Measurements from ENCODE around the gene SAA1. TPM values are rescaled to one million over a fixed set of nuclear protein-coding genes. Genes with fewer than 3 reads are reported as not detected.

Gene SAA1
- total RNA-seq, 1 donor from 2014 or later = not detected

GRCh38 chr11:18315893-18316292, 49.8 kb downstream of the SAA1 start:
- H3K36me3 ChIP-seq = no peaks in the 10 kb centered on the region
- H3K9me3 Mint-ChIP-seq = no peaks in the 10 kb centered on the region
- peaks cover 7% of the 10 kb centered on the region for H4K20me1 ChIP-seq (ENCODE audit: low read depth)
- no peak overlapping the region for H3K27ac Mint-ChIP-seq
- no peaks in the 10 kb centered on the region for H3K4me1 ChIP-seq
- no peaks in the 10 kb centered on the region for H3K27me3 ChIP-seq
- H3K36me3 Mint-ChIP-seq = peaks cover 5% of the 10 kb centered on the region
- no peaks in the 10 kb centered on the region for H3F3A ChIP-seq (ENCODE audit: low read depth)
- no peak overlapping the region for H3K27ac ChIP-seq
- H3K4me2 ChIP-seq = no peak overlapping the region
- no peak for DNase-seq (ENCODE audit: low spot score)
- peaks cover 73% of the 10 kb centered on the region for H3K79me2 ChIP-seq (ENCODE audit: low read depth)
- no peaks in the 10 kb centered on the region for H3K9me3 ChIP-seq (ENCODE audit: low read depth)
- no peak overlapping the region for H2AFZ ChIP-seq (replicated peaks)
- H3K4me1 Mint-ChIP-seq = peaks cover 23% of the 10 kb centered on the region
- no peak overlapping the region for H3K4me3 ChIP-seq
- H3K27me3 Mint-ChIP-seq (ENCODE audit: insufficient read depth, low read depth) = no peaks in the 10 kb centered on the region
- TF ChIP-seq EZH2phosphoT487 (IDR thresholded peaks at IDR 0.05) (no peak), CTCF (IDR thresholded peaks at IDR 0.05) (no peak), EZH2 (IDR thresholded peaks at IDR 0.05) (no peak)
- H3K9ac ChIP-seq = no peak overlapping the region
- no peak overlapping the region for H3K4me3 Mint-ChIP-seq

DNA sequence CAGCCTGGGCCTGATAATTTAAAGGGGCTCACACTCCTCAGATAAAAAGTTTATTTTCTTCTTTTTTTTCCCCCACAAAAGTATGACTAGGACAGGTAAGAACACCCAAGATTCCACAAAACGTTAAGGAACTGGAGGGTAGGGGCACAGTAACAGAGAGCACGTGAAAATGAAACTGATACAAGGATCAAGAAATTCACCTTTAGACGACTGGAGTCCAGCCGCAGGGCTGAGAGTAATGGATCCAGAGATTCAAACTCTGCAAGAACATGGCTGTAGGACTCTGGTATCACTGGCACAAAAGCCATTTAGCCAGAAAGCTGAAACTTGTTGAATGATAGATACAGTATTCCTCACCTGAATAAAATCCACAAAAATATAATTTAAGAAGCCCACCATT, 51.5 kb downstream of the SAA1 start:
- no peak overlapping the region for H3K4me3 ChIP-seq
- H3K4me1 Mint-ChIP-seq = peaks cover 28% of the 10 kb centered on the region
- no peak overlapping the region for H3K27ac ChIP-seq
- no peaks in the 10 kb centered on the region for H3K27me3 Mint-ChIP-seq (ENCODE audit: insufficient read depth, low read depth)
- no peaks in the 10 kb centered on the region for H3K27me3 ChIP-seq
- H3K4me1 ChIP-seq = peaks cover 5% of the 10 kb centered on the region
- peaks cover 79% of the 10 kb centered on the region for H3K79me2 ChIP-seq (ENCODE audit: low read depth)
- no peak overlapping the region for H3K4me2 ChIP-seq
- H2AFZ ChIP-seq (replicated peaks) = no peak overlapping the region
- H3K9me3 ChIP-seq (ENCODE audit: low read depth) = no peaks in the 10 kb centered on the region
- no peak for DNase-seq (ENCODE audit: low spot score)
- H3K4me3 Mint-ChIP-seq = no peak overlapping the region
- peaks cover 7% of the 10 kb centered on the region for H4K20me1 ChIP-seq (ENCODE audit: low read depth)
- H3K36me3 ChIP-seq = no peaks in the 10 kb centered on the region
- H3F3A ChIP-seq (ENCODE audit: low read depth) = no peaks in the 10 kb centered on the region
- H3K9me3 Mint-ChIP-seq = no peaks in the 10 kb centered on the region
- H3K27ac Mint-ChIP-seq = no peak overlapping the region
- peaks cover 3% of the 10 kb centered on the region for H3K36me3 Mint-ChIP-seq
- no peak overlapping the region for H3K9ac ChIP-seq
- TF ChIP-seq EZH2 (IDR thresholded peaks at IDR 0.05) (no peak), CTCF (IDR thresholded peaks at IDR 0.05) (no peak), EZH2phosphoT487 (IDR thresholded peaks at IDR 0.05) (no peak)

Small RNA genes within 50 kb of the gene (small RNA-seq; reads per million reads assigned to genes)
- gene RNA5SP333 (not detected), gene RNA5SP334 (not detected)

Other genes starting within 250 kb of the SAA1 start
- 0.24 and 0.25 TPM in 2 replicates for gene TPH1, start 220.0 kb upstream of the SAA1 start, total RNA-seq (ENCODE audit: low replicate concordance)
- 50.8 and 73.4 TPM in 2 replicates for gene SAAL1, start 160.2 kb upstream of the SAA1 start, total RNA-seq (ENCODE audit: low replicate concordance)
- gene MRGPRX3, start 133.7 kb upstream of the SAA1 start, total RNA-seq (ENCODE audit: low replicate concordance) = not detected in 2 replicates
- not detected in 2 replicates for gene MRGPRX4, start 93.4 kb upstream of the SAA1 start, total RNA-seq (ENCODE audit: low replicate concordance)
- gene SAA4, start 29.5 kb upstream of the SAA1 start, total RNA-seq (ENCODE audit: low replicate concordance) = not detected in 2 replicates
- not detected in 2 replicates for gene SAA2, start 17.6 kb upstream of the SAA1 start, total RNA-seq (ENCODE audit: low replicate concordance)
- 17.0 and 21.3 TPM in 2 replicates for gene HPS5, start 55.9 kb downstream of the SAA1 start, total RNA-seq (ENCODE audit: low replicate concordance)
- gene GTF2H1, start 56.3 kb downstream of the SAA1 start, total RNA-seq (ENCODE audit: low replicate concordance) = 33.2 and 45.2 TPM in 2 replicates
- gene LDHA, start 128.3 kb downstream of the SAA1 start, total RNA-seq (ENCODE audit: low replicate concordance) = 781 and 977 TPM in 2 replicates
- gene LDHC, start 146.1 kb downstream of the SAA1 start, total RNA-seq (ENCODE audit: low replicate concordance) = 1.7 and 2.2 TPM in 2 replicates
- gene LDHAL6A, start 189.6 kb downstream of the SAA1 start, total RNA-seq (ENCODE audit: low replicate concordance) = not detected in 2 replicates